Body of pancreas (tissue), 4 donors: Measurements from ENCODE around the gene UNC93B1.

Experiments
- POLR2A ChIP-seq, 3 donors: fragments of 450-650 bp; IDR thresholded peaks; one replicate each; pipeline ENCODE4 v1.6.1; 2016; ENCODE audit warnings: antibody characterized with exemption in 3 of 3, mild to moderate bottlenecking in 2 of 3
- TF ChIP-seq, protein P1 (sequence below), 7 experiments: fragments of 450-650 bp in 4 of 7; fragments of 200-600 bp in 3 of 7; sonication (generic) in 3 of 7; IDR thresholded peaks; one replicate each; pipeline ENCODE4 v1.5.1; 2016 to 2019; ENCODE audit warnings: antibody characterized with exemption in 7 of 7

DNA sequence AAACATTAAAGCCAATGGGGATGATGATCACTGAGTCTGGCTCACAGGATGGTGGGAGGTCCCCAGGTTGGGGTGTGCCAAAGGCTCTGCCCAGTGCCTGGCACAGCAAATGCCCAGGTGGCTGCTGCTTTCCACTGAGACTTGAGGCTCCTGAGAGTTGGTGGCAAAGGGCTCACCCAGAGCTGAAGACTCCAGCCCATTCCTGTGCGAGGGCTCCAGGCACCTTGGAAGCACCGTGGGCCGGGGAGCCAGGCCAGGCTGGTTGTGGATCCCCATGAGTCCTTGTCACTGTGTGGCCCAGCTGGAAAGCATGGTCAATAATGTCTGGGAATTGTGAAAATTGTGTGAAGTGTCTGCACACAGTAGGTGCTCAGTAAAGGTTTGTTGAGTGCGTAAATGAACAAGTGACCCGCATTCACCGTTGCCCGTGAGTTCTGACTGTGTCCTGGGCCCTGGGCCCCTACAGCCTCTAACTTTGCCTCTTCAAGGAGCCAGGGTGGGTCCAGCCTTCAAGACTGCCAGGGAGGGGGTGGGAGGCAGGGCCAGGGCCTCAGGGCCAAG, 2.8 kb upstream of the UNC93B1 start:
- TF ChIP-seq, protein P1, sequence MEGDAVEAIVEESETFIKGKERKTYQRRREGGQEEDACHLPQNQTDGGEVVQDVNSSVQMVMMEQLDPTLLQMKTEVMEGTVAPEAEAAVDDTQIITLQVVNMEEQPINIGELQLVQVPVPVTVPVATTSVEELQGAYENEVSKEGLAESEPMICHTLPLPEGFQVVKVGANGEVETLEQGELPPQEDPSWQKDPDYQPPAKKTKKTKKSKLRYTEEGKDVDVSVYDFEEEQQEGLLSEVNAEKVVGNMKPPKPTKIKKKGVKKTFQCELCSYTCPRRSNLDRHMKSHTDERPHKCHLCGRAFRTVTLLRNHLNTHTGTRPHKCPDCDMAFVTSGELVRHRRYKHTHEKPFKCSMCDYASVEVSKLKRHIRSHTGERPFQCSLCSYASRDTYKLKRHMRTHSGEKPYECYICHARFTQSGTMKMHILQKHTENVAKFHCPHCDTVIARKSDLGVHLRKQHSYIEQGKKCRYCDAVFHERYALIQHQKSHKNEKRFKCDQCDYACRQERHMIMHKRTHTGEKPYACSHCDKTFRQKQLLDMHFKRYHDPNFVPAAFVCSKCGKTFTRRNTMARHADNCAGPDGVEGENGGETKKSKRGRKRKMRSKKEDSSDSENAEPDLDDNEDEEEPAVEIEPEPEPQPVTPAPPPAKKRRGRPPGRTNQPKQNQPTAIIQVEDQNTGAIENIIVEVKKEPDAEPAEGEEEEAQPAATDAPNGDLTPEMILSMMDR (IDR thresholded peaks at IDR 0.05), result no peak
- TF ChIP-seq POLR2A (IDR thresholded peaks at IDR 0.05), result no peak
